ENCODE data around the gene BCL2L13. TPM values are rescaled to one million over a fixed set of nuclear protein-coding genes. Genes with fewer than 3 reads are reported as not detected.
"Not testable (repeated sequence)": the region's sequence is repeated elsewhere in the genome, so short reads cannot be mapped to it uniquely, and the experiment has no call there.

BCL2L13 gene
- total RNA-seq, 1 donor from 2014 or later: 30.9 TPM

DNA sequence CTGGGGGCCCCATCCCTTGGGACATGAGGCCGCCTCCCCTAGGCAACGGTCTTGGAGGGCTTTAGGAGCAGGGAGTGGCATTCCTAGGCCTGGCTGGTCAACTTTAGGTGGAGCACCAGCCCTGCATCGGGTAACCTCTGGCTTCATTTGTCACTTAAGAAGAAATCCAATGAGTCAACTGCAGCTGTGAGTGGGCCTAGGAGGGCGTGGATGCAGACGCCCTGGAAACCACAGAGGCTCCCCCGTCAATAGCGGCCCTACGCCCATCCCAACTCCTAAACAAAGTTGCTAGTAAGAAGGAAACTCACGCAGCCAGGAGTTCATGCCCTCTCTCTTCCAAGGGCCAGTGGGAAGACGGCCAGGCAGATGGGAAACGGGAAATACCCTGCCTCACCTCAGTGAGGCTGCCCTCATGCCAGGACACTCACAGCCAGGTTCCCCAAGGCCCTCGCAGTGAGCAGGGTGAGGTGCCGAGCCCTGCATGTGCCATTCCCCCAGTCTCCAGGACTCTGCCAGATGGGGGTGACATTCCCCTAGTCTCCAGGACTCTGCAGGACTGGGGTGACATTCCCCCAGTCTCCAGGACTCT lies 114.9 kb downstream of the BCL2L13 start:
- intact Hi-C loops (cut with micrococcal nuclease): no loop called here

DNA sequence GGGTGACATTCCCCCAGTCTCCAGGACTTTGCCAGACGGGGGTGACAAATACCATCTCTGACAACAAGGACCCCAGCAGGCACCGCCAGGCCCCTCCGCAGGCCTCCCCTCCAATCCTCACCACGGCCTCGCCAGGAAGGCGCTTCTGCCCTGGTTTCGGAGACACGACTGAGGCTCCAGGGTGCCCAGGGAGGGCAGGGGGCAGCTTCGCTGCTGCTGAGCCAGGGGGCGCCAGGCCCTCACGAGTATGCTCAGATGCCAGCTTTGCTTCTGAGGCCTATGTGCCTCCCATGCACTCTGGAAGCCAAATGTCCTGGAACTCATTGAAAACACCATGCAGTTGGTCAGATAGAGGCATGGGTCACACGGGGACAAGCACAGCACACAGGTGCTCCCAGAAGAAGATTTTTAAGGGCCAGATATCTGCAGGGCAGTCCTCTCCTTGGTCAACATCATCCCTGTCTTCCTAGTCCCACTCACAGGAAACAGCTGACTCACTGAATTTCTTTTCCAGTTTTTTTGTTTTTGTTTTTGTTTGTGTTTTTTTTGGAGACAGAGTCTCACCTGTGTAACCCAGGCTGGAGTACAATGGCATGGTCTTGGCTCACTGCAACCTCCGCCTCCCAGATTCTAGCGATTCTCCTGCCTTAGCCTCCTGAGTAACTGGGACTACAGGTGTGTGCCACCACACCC lies 115.8 kb downstream of the BCL2L13 start:
- intact Hi-C loops (cut with micrococcal nuclease): no loop called here

- intact Hi-C loops (cut with micrococcal nuclease): no loop called here
Measured at GRCh38 chr22:17761138-17761488, 122.6 kb downstream of the BCL2L13 start.

GRCh38 chr22:17763442-17763841 lies 124.9 kb downstream of the BCL2L13 start:
- intact Hi-C loops (cut with micrococcal nuclease): not testable (repeated sequence)

DNA sequence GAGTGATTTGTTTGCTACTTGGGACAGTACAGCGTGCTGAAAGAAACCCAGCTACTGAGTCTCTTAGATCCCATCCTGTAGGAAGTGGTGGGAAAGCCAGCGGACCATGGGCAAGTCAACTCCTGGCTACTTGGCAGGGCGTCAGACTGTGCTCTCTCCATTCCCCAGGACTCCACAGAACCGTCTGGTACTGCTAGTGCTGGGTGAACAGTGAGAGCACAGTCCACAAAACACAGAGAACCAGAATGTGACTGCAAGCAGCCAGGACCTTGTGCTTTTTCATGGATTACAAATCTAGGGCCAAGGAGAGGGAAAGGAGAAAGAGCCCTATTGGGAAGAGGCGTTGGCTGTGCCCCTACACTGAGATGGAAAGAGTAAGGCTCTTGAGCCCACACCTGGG lies 125.5 kb downstream of the BCL2L13 start:
- intact Hi-C loops (cut with micrococcal nuclease): no loop called here

GRCh38 chr22:17764852-17765251 lies 126.3 kb downstream of the BCL2L13 start:
- intact Hi-C loops (cut with micrococcal nuclease): not testable (repeated sequence)

- intact Hi-C loops (cut with micrococcal nuclease): loop anchor here (1.0 kb wide), 1 partner anchor 10 kb away; no protein-coding TSS in a partner anchor
Measured at GRCh38 chr22:17767233-17768065, 128.9 kb downstream of the BCL2L13 start.

- intact Hi-C loops (cut with micrococcal nuclease): no loop called here
Measured at GRCh38 chr22:17769013-17769715, 130.6 kb downstream of the BCL2L13 start.

DNA sequence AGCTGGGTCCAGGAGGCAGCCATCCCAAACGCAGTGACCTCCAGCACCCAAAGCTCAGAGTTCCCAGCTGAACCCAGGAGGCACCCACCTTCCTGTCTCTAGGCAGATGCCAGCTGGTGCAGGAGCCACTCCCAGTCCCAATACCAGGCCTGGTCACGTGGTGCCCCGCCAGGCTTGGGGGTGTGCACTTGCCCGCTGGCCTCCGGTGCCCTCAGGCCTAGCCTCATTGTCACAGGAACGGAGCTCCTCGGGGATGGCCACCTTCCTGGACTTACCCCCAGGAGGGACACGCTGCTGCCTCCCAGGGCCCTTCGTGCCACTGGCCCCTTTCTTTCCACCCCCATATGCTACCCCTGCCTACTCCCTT lies 131.1 kb downstream of the BCL2L13 start:
- intact Hi-C loops (cut with micrococcal nuclease): no loop called here

DNA sequence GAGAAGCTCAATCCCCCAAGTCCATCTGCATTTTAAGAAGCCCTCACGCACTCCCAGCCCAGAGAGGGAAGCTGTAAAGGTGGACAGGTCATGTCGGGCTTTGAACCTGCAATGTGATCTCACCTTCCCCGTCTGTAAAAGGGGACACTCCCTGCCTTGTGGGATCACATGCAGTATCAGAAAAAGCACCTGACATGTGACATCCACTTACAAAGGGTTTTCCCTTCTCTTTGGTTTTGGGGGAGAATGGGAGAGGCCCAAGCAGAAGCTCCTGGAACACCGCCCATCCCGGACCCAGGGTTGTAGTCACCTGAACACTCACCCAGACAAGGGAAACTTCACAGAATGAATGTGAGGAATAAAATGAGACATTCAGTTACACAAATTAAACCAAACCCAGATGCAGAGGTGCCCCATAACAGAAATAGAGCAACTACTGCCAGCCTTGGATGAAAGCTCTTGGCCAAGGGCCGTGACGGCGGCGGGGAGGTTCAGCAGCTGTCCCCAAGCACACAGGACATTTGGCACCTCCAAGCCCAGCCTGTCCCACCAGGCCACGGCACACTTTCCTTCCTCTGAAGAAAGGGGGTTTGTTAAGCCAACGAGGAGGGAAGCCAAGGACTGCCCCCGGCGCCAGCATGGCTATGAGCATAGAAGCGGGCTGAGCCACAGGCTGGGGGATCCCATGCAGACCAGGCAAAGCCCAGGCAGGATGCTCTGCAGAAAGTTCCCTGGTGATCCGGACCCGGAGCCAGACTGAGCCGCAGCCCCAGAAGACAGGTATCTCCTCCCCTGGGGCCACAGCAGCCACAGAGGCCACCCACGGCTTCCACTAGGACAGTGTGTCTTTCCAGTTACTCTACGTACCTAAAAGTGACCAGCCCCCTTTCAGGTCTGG lies 131.9 kb downstream of the BCL2L13 start:
- intact Hi-C loops (cut with micrococcal nuclease): no loop called here

GRCh38 chr22:17772249-17772957 lies 133.8 kb downstream of the BCL2L13 start:
- intact Hi-C loops (cut with micrococcal nuclease): no loop called here

DNA sequence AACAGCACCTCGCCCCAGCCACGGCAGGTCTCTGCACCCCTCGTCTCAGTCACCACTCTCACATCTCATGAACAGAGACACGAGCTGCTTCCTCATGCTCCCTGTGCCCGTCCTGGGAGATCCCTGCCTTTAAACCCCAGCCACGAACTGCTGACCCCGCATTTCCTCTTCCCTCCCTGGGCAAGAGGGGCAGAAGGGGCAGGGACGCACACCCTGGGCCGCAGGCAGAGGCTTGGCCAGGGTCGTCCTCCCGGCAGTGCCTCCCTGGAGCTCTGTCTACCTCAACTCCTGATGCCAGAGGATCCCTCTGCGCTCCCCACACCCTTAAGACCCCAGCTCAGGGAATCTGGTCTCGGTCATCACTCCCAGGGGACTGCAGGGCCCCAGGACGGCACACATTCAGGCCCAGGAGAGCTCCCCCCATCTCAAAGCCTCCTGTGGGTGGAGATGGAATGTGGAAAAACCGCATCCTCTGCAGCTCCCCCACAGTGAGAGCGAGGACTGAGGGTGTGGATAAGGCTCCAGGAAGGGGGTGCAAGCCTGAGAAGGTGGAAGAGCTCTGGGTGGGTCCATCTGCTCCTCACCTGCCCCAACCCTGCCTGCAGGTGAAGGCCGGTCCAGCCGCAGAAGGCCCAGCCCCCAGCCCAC lies 134.5 kb downstream of the BCL2L13 start:
- intact Hi-C loops (cut with micrococcal nuclease): no loop called here

DNA sequence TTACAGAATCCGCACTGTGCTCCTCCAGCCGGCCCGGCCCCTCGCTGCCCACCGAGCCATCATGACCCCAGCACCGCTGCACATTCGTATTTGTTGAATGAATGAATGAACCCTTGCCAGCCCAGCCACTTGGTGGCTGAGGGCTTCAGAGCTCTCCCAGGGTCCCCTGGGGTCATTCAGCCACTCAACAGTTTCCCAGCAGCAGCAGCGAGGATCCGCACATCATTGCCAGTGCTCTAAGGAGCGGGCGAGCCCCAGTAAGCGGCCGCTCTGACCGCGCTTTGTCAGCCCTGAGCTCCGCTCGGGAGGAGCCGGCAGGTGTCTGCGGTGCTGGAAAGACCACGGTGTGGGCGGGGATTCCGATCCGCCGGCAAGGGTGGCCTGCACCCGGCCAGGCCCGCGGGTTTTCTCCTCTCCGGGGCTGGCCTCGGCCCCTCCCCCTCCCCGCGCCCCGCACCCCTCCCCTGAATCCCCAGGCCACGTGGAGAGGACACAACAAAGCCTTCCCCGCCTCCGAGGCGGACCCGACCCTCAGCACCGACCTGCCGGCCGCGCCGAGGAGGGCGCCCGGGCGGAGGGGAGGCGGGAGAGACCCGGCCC lies 135.1 kb downstream of the BCL2L13 start:
- intact Hi-C loops (cut with micrococcal nuclease): no loop called here

- intact Hi-C loops (cut with micrococcal nuclease): no loop called here
Measured at GRCh38 chr22:17774206-17774925, 135.8 kb downstream of the BCL2L13 start, which contains the start of gene BID. Gene BID, minus strand, starts transcription at chr22:17774469. Its CDS starts 24,353 bp downstream, at chr22:17750116.

- intact Hi-C loops (cut with micrococcal nuclease): no loop called here
Measured at GRCh38 chr22:17774926-17775685, 136.5 kb downstream of the BCL2L13 start.

DNA sequence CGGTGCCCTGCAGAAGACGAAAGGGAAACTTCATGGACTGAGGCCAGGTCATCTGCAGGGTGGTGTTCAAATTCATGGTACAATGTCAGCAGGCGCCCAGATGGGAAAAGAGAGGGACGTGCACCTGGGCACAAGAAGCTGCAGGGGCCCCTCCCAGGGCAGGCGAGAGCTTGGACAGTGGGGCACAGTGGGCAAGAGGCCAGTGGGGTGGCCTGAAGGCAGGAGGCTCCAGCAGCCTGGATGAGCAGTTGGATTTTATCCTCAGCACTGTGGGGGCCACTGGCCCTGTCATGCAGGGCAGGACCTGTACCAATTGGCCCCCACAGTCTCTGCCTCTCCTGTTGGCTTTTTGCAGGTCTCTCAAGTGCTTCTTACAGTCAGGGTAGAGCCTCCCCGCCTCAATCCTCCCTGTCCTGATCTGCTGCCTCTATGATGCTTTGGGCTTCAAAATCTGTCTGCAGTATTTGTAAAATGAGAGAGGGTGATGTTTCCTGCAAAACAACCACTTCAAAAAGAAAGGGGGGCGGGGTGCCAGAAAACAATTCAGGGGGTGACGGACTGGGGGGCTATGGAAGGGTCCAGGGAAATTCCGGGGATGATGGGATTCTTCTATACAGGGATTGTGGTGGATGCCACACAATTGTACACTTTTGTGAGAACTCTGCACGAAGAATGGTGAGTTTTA lies 137.4 kb downstream of the BCL2L13 start:
- intact Hi-C loops (cut with micrococcal nuclease): loop anchor here (2.0 kb wide), 1 partner anchor 301 kb away; the partner anchor contains the start of gene PEX26
